H1 (cell line): ENCODE data around the gene ZNF462. TPM values are rescaled to one million over a fixed set of nuclear protein-coding genes. Genes with fewer than 3 reads are reported as not detected.

Experiments used
- EGR1 ChIP-seq: IDR thresholded peaks from 2 replicates; pipeline ENCODE4 v1.6.1; 2011; ENCODE audit warnings: low read depth, low read length, borderline replicate concordance
- POLR2A ChIP-seq, 2 experiments: IDR thresholded peaks; 1 replicate in 1 of 2; 2 replicates in 1 of 2; pipeline ENCODE4 v1.6.1; 2011; ENCODE audit warnings: low read depth in 2 of 2, low read length in 2 of 2, mild to moderate bottlenecking in 2 of 2; ENCODE audit errors: control extremely low read depth in 1 of 2
- RXRA ChIP-seq: IDR thresholded peaks from 2 replicates; pipeline ENCODE4 v1.6.1; 2011; ENCODE audit warnings: low read depth, mild to moderate bottlenecking, low read length, moderate library complexity; ENCODE audit not compliant: insufficient read depth
- polyA plus RNA-seq, 7 experiments: library from polyadenylated mRNA; depleted of rRNA in 3 of 7; stranded (reverse) in 5 of 7; unstranded in 2 of 7; fragments of >200 nt in 5 of 7; fragments of 200-250 nt in 2 of 7; gene quantifications; 1 replicate in 5 of 7; 2 replicates in 1 of 7; 4 replicates in 1 of 7; pipeline versions ENCODE4 v1.2.1 to v1.2.3, GENCODE V29; 2011 to 2013; ENCODE audit warnings: missing spikeins in 2 of 7, mixed read lengths in 2 of 7
- total RNA-seq: library from RNA; stranded (reverse); fragmentation: NEBNext Ultra II Directional; extraction: Animal tissue kit (Norgen Biotek cat#: 25700); gene quantifications from 2 replicates; pipeline ENCODE4 v1.2.1, GENCODE V29; 2021
- TF ChIP-seq, protein P1 (sequence below): IDR thresholded peaks from 2 replicates; pipeline ENCODE4 v1.6.1; 2012; ENCODE audit warnings: inconsistent platforms

ZNF462 gene
- total and polyA plus RNA-seq, 2 of the 8 experiments (the other 6 are each of a cell fraction or from before 2014, with no cell fraction given): 30.0 to 163 TPM

DNA sequence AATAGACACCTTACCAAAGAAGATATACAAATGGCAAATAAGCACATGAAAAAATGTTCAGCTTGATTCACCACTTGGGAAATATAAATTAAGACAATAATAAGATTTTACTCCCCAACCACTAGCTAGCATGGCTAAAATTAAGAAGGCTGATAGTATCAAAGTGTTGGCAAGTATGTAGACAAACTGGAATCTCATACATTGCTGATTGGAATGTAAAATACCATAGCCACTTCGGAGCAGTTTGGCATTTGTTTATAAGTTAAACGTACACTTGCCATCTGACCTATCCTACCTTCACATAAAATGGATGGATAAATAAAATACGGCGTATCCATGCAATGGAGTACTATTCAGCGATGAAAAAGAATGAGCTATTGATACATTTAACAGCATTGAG lies 129.2 kb downstream of the ZNF462 start (continued):
- TF ChIP-seq RXRA: no peak
- TF ChIP-seq, protein P1, sequence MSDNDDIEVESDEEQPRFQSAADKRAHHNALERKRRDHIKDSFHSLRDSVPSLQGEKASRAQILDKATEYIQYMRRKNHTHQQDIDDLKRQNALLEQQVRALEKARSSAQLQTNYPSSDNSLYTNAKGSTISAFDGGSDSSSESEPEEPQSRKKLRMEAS: no peak
- TF ChIP-seq POLR2A (IDR thresholded peaks at IDR 0.05; ENCODE audit: control extremely low read depth in 1 of 2, low read depth in 2 of 2, low read length in 2 of 2): no peak
- TF ChIP-seq EGR1: no peak
